Heart right ventricle (tissue), 16 donors: Measurements from ENCODE around the gene SPEM3. TPM values are rescaled to one million over a fixed set of nuclear protein-coding genes. Genes with fewer than 3 reads are reported as not detected.

Source experiments
- ATAC-seq, 8 donors: fragments of 200-7000 bp; cut with Tn5 transposase; one replicate each; pipeline ENCODE4 v1.9.1; 2020; ENCODE audit warnings: mild to moderate bottlenecking in 8 of 8, moderate library complexity in 8 of 8, moderate number of reproducible peaks in 1 of 8
- DNase-seq, 2 donors: peaks; one replicate each; pipeline ENCODE4 v3.0.0-alpha.2; 2020
- H3K27ac ChIP-seq, 10 donors: fragments of 200-600 bp; sonication (generic) in 2 of 10; one replicate each; pipeline versions ENCODE4 v1.5.0 to v1.8.0; 2020 to 2022; ENCODE audit warnings: mild to moderate bottlenecking in 3 of 10
- H3K27me3 ChIP-seq, 7 donors: fragments of 200-600 bp; one replicate each; pipeline ENCODE4 v1.8.0; 2021 to 2022; ENCODE audit warnings: mild to moderate bottlenecking in 2 of 7
- H3K36me3 ChIP-seq, 9 donors: fragments of 200-600 bp; sonication (generic) in 1 of 9; one replicate each; pipeline versions ENCODE4 v1.5.0 to v1.8.0; 2020 to 2022; ENCODE audit warnings: mild to moderate bottlenecking in 2 of 9
- H3K4me1 ChIP-seq, 9 donors: fragments of 200-600 bp; sonication (generic) in 1 of 9; one replicate each; pipeline versions ENCODE4 v1.5.0 to v1.8.0; 2020 to 2022; ENCODE audit warnings: mild to moderate bottlenecking in 4 of 9
- H3K4me3 ChIP-seq, 10 donors: fragments of 200-600 bp; sonication (generic) in 2 of 10; one replicate each; pipeline versions ENCODE4 v1.5.0 to v1.8.0; 2020 to 2022; ENCODE audit warnings: mild to moderate bottlenecking in 7 of 10, moderate library complexity in 2 of 10
- H3K9me3 ChIP-seq, 11 donors: fragments of 200-600 bp in 10 of 11; sonication (generic) in 2 of 11; one replicate each; pipeline versions ENCODE4 v1.5.0 to v1.8.0; 2013 to 2022; ENCODE audit warnings: mild to moderate bottlenecking in 2 of 11, control low read depth in 1 of 11, moderate library complexity in 1 of 11
- CTCF ChIP-seq, 9 donors: fragments of 200-600 bp; sonication (generic) in 2 of 9; IDR thresholded peaks; one replicate each; pipeline versions ENCODE4 v1.5.0 to v1.8.0; 2021 to 2022; ENCODE audit warnings: antibody characterized with exemption in 9 of 9, mild to moderate bottlenecking in 5 of 9, moderate library complexity in 1 of 9
- WGBS, 2 donors: extraction: QIAGEN DNeasy Blood & Tissue Kit; methylation state at CpG; one replicate each; pipeline ENCODE4 v1.1.7; 2013; ENCODE audit warnings: inconsistent platforms in 1 of 2; 5-methylcytosine and 5-hydroxymethylcytosine counted together
- intact Hi-C, 10 donors: fragments of 100-400 bp; cut with DNase I; formaldehyde crosslinking; loops; one replicate each; pipeline versions ENCODE4 v1.11.1 to v1.14.2; 2022
- polyA plus RNA-seq, 2 donors: library from polyadenylated mRNA; stranded (reverse); fragments of 200-250 nt; gene quantifications; one replicate each; pipeline ENCODE4 v1.2.3, GENCODE V29; 2013
- total RNA-seq, 10 donors: library from RNA; stranded (reverse); fragmentation: NEBNext Ultra II Directional in 3 of 10; extraction: Animal tissue kit (Norgen Biotek cat#: 25700) in 3 of 10; gene quantifications; one replicate each; pipeline versions ENCODE4 v1.2.1 to v1.2.4, GENCODE V29; 2021 to 2023
- donor health status: Arrhythmogenic right ventricular cardiomyopathy.
- donor health status: ischemic (EF 13 %, LVEDD 7.1; RV severe dilation, severe dysfunction).
- donor health status: healthy with polysubstance abuse.
- donor health status: DM: no; HTN: yes; CAD: no.
- donor health status: DM: no; HTN: no; CAD: no.
- donor health status: ischemic (EF 25% LVEDD 6.9; RV normal size, moderate dysfunction).
- donor health status: ischemic (EF 25% LVEDD 5.7; RV mildly dilated, moderate dysfunction).
- donor health status: healthy.
- donor health status: DM: yes; HTN: yes; CAD: no.
- donor health status: Ischemic cardiomyopathy.
- donor health status: ischemic (EF 35%, LVEDD 5.7; RV mildly dilated, moderate dysfunction).
- donor health status: nonischemic (EF 11% LVEDD 7.7; RV severe dilation, severe dysfunction).
- donor health status: DM: yes; HTN: yes; CAD: no.
- donor health status: PGD.
- donor health status: ischemic (EF 29% LVEDD 5.4; RV normal size, mild dysfunction).
- donor health status: nonischemic (EF 23%, LVEDD 6.1; RV moderate dilation, normal function).

SPEM3 gene
- total and polyA plus RNA-seq, 12 donors = not detected

DNA sequence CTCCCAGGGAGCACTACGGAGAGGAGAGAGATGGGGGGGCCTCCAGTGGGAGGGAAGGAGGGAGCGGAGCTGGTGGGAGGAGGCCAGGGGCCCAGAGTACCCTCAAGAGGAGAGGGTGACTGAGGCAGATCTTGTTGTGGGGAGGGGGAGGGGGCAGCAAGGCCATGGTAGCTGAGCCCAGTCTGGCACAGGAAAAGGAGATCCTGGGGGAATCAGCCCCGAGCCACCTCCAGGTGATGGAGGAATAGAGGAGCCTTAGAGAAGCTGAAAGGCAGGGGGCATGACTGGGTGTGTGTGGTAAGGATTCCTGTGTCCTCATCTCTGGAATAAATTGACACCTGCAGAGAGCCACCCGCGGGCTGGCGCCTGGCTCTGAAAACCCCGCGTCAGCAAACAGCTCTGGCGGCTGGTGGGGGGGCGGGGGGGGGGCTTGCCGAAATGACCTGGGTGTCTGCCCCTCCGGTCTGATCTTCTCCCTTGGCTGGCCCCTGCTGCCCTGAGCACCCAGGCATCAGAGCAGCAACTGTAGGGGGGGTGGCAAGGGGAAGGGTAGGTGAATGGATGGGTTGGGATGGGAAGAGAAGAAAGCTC is 22.3 kb upstream of the SPEM3 start:
- Histone ChIP-seq H3K36me3 (peaks cover 0 to 15% (median 0%) of the 10 kb centered on the region in 9 donors), H3K9me3 (no peaks in the 10 kb centered on the region), H3K4me3 (peak overlapping the region in 2 of 10 donors; percentile 66 to 68), H3K27me3 (peaks cover 0 to 17% (median 0%) of the 10 kb centered on the region in 7 donors), H3K27ac (peak overlapping the region in 1 of 10 donors; percentile 94), H3K4me1 (peaks cover 13 to 28% (median 19%) of the 10 kb centered on the region in 9 donors)
- WGBS, 2 donors = 64 to 68% methylated on average over 12 of the region's 12 CpGs
- ATAC-seq (no peak), DNase-seq (no peak)
- intact Hi-C loops = no loop called here
- TF ChIP-seq CTCF (IDR thresholded peaks at IDR 0.05) = no peak

DNA sequence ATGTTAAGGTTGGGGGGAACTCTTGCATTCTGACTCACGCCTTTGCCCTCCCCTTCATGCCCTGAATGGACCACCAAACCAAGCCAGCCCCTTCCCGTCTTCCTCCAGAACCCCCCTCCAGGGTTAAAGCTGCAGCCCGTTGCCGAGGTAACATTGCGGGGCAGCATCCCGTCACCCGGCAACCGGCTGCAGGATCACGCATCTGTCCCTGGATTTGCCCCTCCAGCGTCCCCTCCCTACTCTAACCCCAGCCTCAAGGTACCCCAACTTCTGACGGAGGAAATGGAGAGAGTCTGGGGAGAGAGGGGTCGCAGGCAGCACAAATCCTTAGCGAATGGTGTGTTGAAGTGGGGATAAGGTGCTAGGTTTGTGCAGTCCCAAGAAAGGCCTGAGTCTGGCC is 21.6 kb upstream of the SPEM3 start:
- no peak for TF ChIP-seq CTCF (IDR thresholded peaks at IDR 0.05)
- Histone ChIP-seq H3K9me3 (no peaks in the 10 kb centered on the region), H3K4me1 (peaks cover 12 to 25% (median 18%) of the 10 kb centered on the region in 9 donors), H3K27ac (no peak overlapping the region), H3K36me3 (peaks cover 0 to 13% (median 0%) of the 10 kb centered on the region in 9 donors), H3K4me3 (no peak overlapping the region), H3K27me3 (peaks cover 0 to 17% (median 0%) of the 10 kb centered on the region in 7 donors)
- ATAC-seq (no peak), DNase-seq (no peak)
- intact Hi-C loops = no loop called here
- 84 to 88% methylated on average over 13 of the region's 13 CpGs for WGBS, 2 donors

DNA sequence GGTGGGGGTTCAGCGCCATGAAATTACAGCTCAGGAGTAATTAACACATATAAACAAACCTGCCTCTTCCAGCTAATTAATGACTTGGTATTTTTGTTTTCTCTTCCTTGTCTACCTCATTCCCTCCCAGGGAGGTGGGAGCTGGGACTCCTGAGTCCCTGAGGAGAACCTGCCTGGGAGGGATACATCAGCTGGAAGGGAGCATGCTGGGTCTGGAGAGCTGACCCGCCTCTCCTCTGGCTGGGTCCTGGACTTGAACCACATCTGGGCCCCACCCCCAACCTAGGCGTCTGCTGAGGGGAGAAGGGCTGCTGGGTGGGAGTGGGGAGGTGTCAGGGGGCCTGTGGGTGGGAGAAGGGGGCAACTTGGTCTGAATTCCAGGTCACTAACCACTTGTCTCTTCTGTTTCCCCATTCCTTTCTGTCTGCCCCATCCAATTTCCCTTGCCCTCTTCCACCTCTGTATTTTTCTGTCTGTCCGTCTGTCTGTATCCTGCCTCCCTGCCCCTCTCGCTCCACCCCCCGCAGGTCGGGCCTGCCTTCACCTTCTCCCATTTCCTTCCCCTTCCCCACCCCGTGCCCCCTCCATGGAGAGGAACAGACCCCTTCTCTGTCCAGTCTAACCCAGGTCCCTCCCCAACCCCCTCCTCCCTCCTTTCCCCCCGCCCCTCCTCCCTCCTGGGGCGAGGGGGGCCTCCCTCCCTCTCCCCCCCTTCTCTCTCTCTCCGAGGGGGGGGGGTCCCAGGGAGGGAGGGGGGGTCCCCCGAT is 21.0 kb upstream of the SPEM3 start, which contains the start of gene NLGN2:
NLGN2 (plus strand) TSS at position 361 of the 767 bp plus-strand sequence. CDS start 411 bp downstream, outside the sequence.
- ATAC-seq (no peak), DNase-seq (no peak)
- peaks cover 0 to 17% (median 0%) of the 10 kb centered on the region in 7 donors for H3K27me3 ChIP-seq
- no peaks in the 10 kb centered on the region for H3K9me3 ChIP-seq
- WGBS, 2 donors = 57 to 60% methylated on average over 10 to 11 of the region's 12 CpGs
- TF ChIP-seq CTCF (IDR thresholded peaks at IDR 0.05) = no peak
- intact Hi-C loops = no loop called here
- no peak within 1 kb of the TSS for H3K4me3 ChIP-seq
- H3K36me3 ChIP-seq = peaks cover 0 to 11% (median 0%) of the 10 kb centered on the region in 9 donors
- H3K4me1 ChIP-seq = peaks cover 6 to 19% (median 13%) of the 10 kb centered on the region in 9 donors
- H3K27ac ChIP-seq = no peak within 1 kb of the TSS

DNA sequence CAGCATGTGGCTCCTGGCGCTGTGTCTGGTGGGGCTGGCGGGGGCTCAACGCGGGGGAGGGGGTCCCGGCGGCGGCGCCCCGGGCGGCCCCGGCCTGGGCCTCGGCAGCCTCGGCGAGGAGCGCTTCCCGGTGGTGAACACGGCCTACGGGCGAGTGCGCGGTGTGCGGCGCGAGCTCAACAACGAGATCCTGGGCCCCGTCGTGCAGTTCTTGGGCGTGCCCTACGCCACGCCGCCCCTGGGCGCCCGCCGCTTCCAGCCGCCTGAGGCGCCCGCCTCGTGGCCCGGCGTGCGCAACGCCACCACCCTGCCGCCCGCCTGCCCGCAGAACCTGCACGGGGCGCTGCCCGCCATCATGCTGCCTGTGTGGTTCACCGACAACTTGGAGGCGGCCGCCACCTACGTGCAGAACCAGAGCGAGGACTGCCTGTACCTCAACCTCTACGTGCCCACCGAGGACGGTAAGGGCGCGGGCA is 20.4 kb upstream of the SPEM3 start:
- whole genome bisulfite sequencing, 2 donors = 59 to 71% methylated on average over 42 to 58 of the region's 58 CpGs
- intact Hi-C loops = no loop called here
- no peak overlapping the region for H3K4me3 ChIP-seq
- DNase-seq (no peak), ATAC-seq (no peak)
- no peak for TF ChIP-seq CTCF (IDR thresholded peaks at IDR 0.05)
- H3K27ac ChIP-seq = no peak overlapping the region
- no peaks in the 10 kb centered on the region for H3K9me3 ChIP-seq
- H3K27me3 ChIP-seq = peaks cover 0 to 17% (median 0%) of the 10 kb centered on the region in 7 donors
- H3K36me3 ChIP-seq = peaks cover 0 to 11% (median 0%) of the 10 kb centered on the region in 9 donors
- peaks cover 0 to 13% (median 7%) of the 10 kb centered on the region in 9 donors for H3K4me1 ChIP-seq
